ENCODE results near the gene CATSPERE.
"Not testable (repeated sequence)": the region's sequence is repeated elsewhere in the genome, so short reads cannot be mapped to it uniquely, and the experiment has no call there.

The CATSPERE gene

DNA sequence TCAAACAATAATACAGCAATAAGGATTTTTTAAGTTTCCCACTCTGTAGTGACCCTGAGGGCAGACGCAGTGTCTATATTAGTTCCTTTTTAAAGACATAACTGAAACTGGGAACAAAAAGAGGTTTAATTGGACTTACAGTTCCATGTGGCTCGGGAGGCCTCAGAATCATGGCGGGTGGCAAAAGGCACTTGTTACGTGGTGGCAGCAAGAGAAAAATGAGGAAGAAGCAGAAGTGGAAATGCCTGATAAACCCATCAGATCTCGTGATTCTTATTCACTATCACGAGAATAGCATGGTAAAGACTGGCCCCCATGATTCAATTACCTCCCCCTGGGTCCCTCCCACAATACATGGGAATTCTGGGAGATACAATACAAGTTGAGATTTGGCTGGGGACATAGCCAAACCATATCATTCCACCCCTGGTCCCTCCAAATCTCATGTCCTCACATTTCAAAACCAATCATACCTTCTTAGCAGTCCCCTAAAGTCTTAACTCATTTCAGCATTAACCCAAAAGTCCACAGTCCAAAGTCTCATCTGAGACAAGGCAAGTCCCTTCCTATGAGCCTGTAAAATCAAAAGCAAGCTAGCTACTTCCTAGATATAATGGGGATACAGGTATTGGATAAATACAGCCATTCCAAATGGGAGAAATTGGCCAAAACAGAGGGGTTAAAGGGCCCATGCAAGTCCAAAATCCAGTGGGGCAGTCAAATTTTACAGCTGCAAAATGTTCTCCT lies 205.8 kb downstream of the CATSPERE start:
- DNase-seq: not testable (repeated sequence)

DNA sequence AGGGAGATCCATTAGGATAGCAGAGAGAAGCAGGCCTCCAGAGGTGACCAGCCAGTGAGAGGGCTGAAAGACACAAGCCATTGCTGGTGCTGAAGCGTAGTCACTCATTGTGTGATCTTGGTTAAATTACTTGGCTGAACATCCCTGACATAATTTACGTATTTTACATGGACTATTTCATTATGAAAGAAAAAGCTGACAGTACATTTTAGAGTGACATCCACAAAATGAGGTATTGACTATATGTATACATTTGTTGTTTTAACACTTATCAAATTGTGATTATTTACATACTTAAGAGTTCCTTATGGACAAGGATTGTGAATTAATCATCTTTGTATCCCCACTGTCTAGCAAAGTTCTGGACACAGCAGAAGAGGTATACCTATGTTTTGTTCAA lies 206.7 kb downstream of the CATSPERE start:
- DNase-seq: no peak

DNA sequence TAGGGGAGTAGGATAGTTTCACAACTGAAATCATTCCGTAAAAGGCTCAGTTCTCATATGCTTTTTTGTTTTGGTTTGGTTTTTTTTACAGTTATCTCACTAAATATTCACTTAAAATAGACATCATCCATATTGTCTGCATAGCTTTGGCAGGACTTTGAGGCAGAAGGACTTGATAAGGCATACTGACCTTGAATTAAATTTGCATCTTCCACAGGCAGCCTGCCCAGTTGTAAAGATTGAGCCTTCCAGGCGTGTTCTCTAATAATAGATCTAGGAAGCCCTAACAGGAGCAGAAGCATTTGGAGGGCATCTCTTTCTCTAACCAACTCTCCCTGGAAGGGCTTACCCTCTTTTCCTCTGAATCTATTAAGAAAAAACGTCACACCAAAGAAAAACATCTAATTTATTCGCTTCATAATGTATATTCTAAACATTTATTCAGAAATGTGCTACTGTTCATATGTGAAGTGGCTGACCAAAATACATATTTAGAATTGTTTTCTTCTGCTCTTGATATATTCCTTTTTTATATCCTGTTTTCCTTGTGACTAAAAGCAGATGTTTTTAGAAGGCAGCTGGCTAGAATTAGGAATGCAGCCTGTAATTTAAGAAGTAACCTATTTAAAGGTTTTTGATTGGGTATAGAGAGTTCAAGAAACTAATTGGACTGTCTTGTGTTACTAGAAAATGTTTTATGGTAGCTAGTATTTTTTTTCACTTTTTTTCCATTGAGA lies 212.0 kb downstream of the CATSPERE start:
- DNase-seq: no peak

DNA sequence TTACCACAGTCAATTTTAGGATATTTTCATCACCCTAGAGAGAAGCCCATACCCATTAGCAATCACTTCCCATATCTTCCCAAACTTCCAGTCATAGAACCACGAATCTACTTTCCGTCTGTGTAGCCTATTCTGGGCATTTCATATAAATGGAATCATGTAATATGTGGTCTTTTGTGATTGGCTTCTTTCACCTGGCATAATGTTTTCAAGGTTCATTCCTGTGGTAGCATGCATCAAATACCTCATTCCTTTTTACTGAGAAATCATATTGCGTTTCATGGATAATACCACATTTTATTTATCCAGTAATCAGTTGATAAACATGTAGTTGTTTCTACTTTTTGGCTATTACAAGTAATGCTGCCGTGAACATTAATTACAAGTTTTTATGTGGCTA lies 213.4 kb downstream of the CATSPERE start:
- DNase-seq: no peak

- no peak for DNase-seq
Measured at GRCh38 chr1:244675167-244675566, 214.1 kb downstream of the CATSPERE start.

GRCh38 chr1:244678697-244679096 lies 217.6 kb downstream of the CATSPERE start:
- DNase-seq: no peak

- no peak for DNase-seq
Measured at GRCh38 chr1:244680667-244681066, 219.6 kb downstream of the CATSPERE start.

DNA sequence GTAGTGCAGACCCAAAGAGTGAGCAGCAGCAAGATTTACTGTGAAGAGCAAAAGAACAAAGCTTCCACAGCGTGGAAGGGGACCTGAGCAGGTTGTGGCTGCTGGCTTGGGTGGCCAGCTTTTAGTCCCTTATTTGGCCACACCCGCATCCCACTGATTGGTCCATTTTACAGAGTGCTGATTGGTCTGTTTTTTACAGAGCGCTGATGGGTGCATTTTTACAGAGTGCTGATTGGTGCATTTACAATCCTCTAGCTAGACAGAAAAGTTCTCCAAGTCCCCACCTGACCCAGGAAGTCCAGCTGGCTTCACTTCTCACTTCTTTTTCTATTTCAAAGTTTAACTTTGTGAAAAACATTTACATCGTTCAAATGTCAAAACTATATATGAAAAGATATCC lies 221.0 kb downstream of the CATSPERE start:
- not testable (repeated sequence) for DNase-seq
